Hepatocyte (in vitro differentiated cells): ENCODE results near the gene SHH.

ENCODE experiments used
- CTCF ChIP-seq: fragments of 200-600 bp; sonication (generic); IDR thresholded peaks from 2 replicates; pipeline ENCODE4 v1.5.1; 2016; ENCODE audit warnings: antibody characterized with exemption, mild to moderate bottlenecking; ENCODE audit not compliant: poor library complexity
- EZH2 ChIP-seq: fragments of 200-600 bp; sonication (generic); IDR thresholded peaks from 2 replicates; pipeline ENCODE4 v1.6.1; 2016; ENCODE audit warnings: antibody characterized with exemption, mild to moderate bottlenecking, borderline replicate concordance
- EZH2phosphoT487 ChIP-seq: fragments of 200-600 bp; sonication (generic); IDR thresholded peaks from one replicate; pipeline ENCODE4 v1.6.1; 2018; ENCODE audit warnings: antibody characterized with exemption, mild to moderate bottlenecking, low read depth, moderate library complexity; ENCODE audit not compliant: unreplicated experiment, severe bottlenecking

- TF ChIP-seq CTCF, result no peak
- TF ChIP-seq EZH2phosphoT487, result no peak
- no peak for TF ChIP-seq EZH2
These were observed 11.5 kb downstream of the SHH start for GRCh38 chr7:155800741-155801267.
